Effector memory CD4-positive, alpha-beta T cell (primary cell): ENCODE measurements around the gene EBF4.

Experiments
- DNase-seq, 3 donors: peaks; one replicate each; pipeline ENCODE4 v3.0.0-alpha.2; 2020
- H3K27ac ChIP-seq: 2 replicates; pipeline ENCODE4 v1.7.0; 2013; ENCODE audit warnings: mild to moderate bottlenecking, low read length, moderate library complexity; ENCODE audit not compliant: insufficient read depth, poor library complexity, severe bottlenecking
- H3K27me3 ChIP-seq: replicated peaks from 2 replicates; pipeline ENCODE4 v1.7.0; 2013; ENCODE audit warnings: mild to moderate bottlenecking, low read length; ENCODE audit not compliant: insufficient read depth, control insufficient read depth, poor library complexity, severe bottlenecking
- H3K36me3 ChIP-seq: 2 replicates; pipeline ENCODE4 v1.7.0; 2013; ENCODE audit warnings: mild to moderate bottlenecking, low read length, moderate library complexity; ENCODE audit not compliant: control insufficient read depth, insufficient read depth
- H3K4me1 ChIP-seq: 2 replicates; pipeline ENCODE4 v1.7.0; 2013; ENCODE audit warnings: low read length, mild to moderate bottlenecking; ENCODE audit not compliant: control insufficient read depth, insufficient read depth, poor library complexity, severe bottlenecking
- H3K4me3 ChIP-seq: 2 replicates; pipeline ENCODE4 v1.7.0; 2013; ENCODE audit warnings: low read length, low read depth, mild to moderate bottlenecking; ENCODE audit not compliant: insufficient read depth, poor library complexity, severe bottlenecking
- H3K9me3 ChIP-seq: 2 replicates; pipeline ENCODE4 v1.7.0; 2013; ENCODE audit warnings: mild to moderate bottlenecking, low read length, moderate library complexity; ENCODE audit not compliant: control insufficient read depth

The EBF4 gene

GRCh38 chr20:2794202-2794748 lies 101.7 kb downstream of the EBF4 start:
- Histone ChIP-seq H3K4me1 (peaks cover under 1% of the 10 kb centered on the region), H3K9me3 (no peaks in the 10 kb centered on the region), H3K4me3 (no peak overlapping the region), H3K36me3 (no peaks in the 10 kb centered on the region), H3K27ac (no peak overlapping the region), H3K27me3 (peaks cover 16% of the 10 kb centered on the region)
- no peak for DNase-seq

- Histone ChIP-seq H3K27me3 (peaks cover 23% of the 10 kb centered on the region), H3K27ac (no peak overlapping the region), H3K9me3 (no peaks in the 10 kb centered on the region), H3K36me3 (no peaks in the 10 kb centered on the region), H3K4me1 (peaks cover 8% of the 10 kb centered on the region), H3K4me3 (no peak overlapping the region)
- DNase-seq: no peak
These were observed 102.4 kb downstream of the EBF4 start for GRCh38 chr20:2794866-2795447.

GRCh38 chr20:2795451-2795850 lies 102.9 kb downstream of the EBF4 start:
- no peak for DNase-seq
- H3K27ac ChIP-seq: no peak overlapping the region
- no peaks in the 10 kb centered on the region for H3K36me3 ChIP-seq
- H3K9me3 ChIP-seq: no peaks in the 10 kb centered on the region
- peaks cover 27% of the 10 kb centered on the region for H3K27me3 ChIP-seq
- peaks cover 11% of the 10 kb centered on the region for H3K4me1 ChIP-seq
- H3K4me3 ChIP-seq: no peak overlapping the region

GRCh38 chr20:2796011-2796660 lies 103.6 kb downstream of the EBF4 start:
- Histone ChIP-seq H3K9me3 (no peaks in the 10 kb centered on the region), H3K4me1 (peaks cover 18% of the 10 kb centered on the region), H3K27ac (no peak overlapping the region), H3K36me3 (no peaks in the 10 kb centered on the region), H3K27me3 (peaks cover 33% of the 10 kb centered on the region), H3K4me3 (no peak overlapping the region)
- no peak for DNase-seq

GRCh38 chr20:2797136-2797983 lies 104.8 kb downstream of the EBF4 start:
- no peaks in the 10 kb centered on the region for H3K9me3 ChIP-seq
- DNase-seq: no peak
- H3K36me3 ChIP-seq: no peaks in the 10 kb centered on the region
- H3K4me3 ChIP-seq: no peak overlapping the region
- peaks cover 39% of the 10 kb centered on the region for H3K27me3 ChIP-seq
- no peak overlapping the region for H3K27ac ChIP-seq
- H3K4me1 ChIP-seq: peaks cover 22% of the 10 kb centered on the region

- Histone ChIP-seq H3K4me3 (no peak overlapping the region), H3K36me3 (no peaks in the 10 kb centered on the region), H3K27me3 (peaks cover 39% of the 10 kb centered on the region), H3K27ac (no peak overlapping the region), H3K9me3 (no peaks in the 10 kb centered on the region), H3K4me1 (peaks cover 22% of the 10 kb centered on the region)
- no peak for DNase-seq
These were observed 105.7 kb downstream of the EBF4 start for GRCh38 chr20:2798095-2798805.

GRCh38 chr20:2798814-2799213 lies 106.2 kb downstream of the EBF4 start:
- no peak for DNase-seq
- H3K27me3 ChIP-seq: peaks cover 39% of the 10 kb centered on the region

GRCh38 chr20:2799271-2799670 lies 106.7 kb downstream of the EBF4 start:
- DNase-seq: no peak
- no peaks in the 10 kb centered on the region for H3K36me3 ChIP-seq
- no peak overlapping the region for H3K4me3 ChIP-seq
- H3K9me3 ChIP-seq: no peaks in the 10 kb centered on the region
- peaks cover 22% of the 10 kb centered on the region for H3K4me1 ChIP-seq
- no peak overlapping the region for H3K27ac ChIP-seq
- H3K27me3 ChIP-seq: peaks cover 39% of the 10 kb centered on the region

More at GRCh38 chr20:2798814-2799213, 106.2 kb downstream of the EBF4 start:
- H3K36me3 ChIP-seq: no peaks in the 10 kb centered on the region
- no peak overlapping the region for H3K27ac ChIP-seq
- H3K4me1 ChIP-seq: peaks cover 22% of the 10 kb centered on the region
- H3K4me3 ChIP-seq: no peak overlapping the region
- H3K9me3 ChIP-seq: no peaks in the 10 kb centered on the region

- H3K27me3 ChIP-seq: peaks cover 39% of the 10 kb centered on the region
- H3K4me3 ChIP-seq: peak overlapping the region; percentile 33
- H3K27ac ChIP-seq: no peak overlapping the region
- peaks cover 22% of the 10 kb centered on the region for H3K4me1 ChIP-seq
- H3K36me3 ChIP-seq: no peaks in the 10 kb centered on the region
- no peaks in the 10 kb centered on the region for H3K9me3 ChIP-seq
- no peak for DNase-seq
These were observed 107.3 kb downstream of the EBF4 start for GRCh38 chr20:2799688-2800520.
